ENCODE data around the gene PTGIS. TPM values are rescaled to one million over a fixed set of nuclear protein-coding genes. Genes with fewer than 3 reads are reported as not detected.

The PTGIS gene
- total RNA-seq, 4 donors from 2014 or later: 1.6 to 34.1 (median 8.6) TPM

DNA sequence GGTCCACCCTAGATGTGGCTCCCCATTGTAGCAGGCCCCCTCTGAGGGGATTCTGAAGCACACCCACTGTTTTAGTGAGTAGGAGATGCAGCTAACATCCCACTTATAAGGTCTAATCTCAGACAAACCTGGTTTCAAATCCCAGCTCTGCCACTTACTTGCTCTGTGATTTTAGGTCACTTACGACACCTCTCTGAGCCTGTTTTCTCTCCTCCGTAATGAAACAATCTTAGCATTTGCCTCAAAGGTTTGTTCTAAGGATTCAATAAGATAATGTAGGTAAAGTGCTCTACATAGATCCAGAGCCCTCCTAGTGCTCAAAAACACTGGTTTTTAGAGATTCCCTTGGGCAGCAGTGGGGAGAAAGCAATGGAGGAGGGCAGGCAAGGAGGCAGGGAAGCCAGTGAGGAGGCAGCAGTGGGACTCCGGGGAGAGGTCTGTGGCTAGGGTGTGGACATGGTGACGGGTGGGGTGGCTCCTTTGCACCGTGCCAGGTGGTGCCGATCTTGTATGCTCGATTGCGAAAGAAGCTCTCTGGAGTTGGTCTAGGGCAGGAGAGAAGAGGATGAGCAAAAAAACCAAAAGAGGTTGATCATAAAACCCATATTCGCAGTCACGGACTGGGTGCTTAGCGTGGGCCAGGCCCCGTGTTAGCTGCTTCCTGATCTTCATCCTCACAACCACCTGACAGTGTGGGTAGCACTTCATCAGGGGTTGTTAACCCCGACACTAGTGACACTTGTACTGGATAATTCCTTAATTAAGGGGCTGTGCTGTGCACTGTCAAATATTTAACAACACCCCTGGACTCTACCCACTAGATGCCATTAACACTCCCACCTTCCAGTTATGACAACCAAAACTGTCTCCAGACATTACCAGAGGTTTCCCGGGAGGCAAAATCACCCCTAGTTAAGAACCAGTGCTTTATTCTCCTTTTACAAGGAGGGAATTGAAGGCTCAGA lies 16.8 kb upstream of the PTGIS start:
- no peaks in the 10 kb centered on the region for H3K36me3 ChIP-seq
- peaks cover 0 to 7% (median 6%) of the 10 kb centered on the region in 3 donors for H3K9me3 ChIP-seq
- intact Hi-C loops (cut with DNase I): no loop called here
- peaks cover 0 to 35% (median 0%) of the 10 kb centered on the region in 4 donors for H3K27me3 ChIP-seq
- no peak overlapping the region for H3K4me3 ChIP-seq
- H3K27ac ChIP-seq: peak overlapping the region; percentile 33 to 80 (median 75)
- no peak for DNase-seq
- TF ChIP-seq POLR2A (IDR thresholded peaks at IDR 0.05): no peak
- TF ChIP-seq CTCF (IDR thresholded peaks at IDR 0.05): no peak
- H3K4me1 ChIP-seq: peaks cover 0 to 46% (median 22%) of the 10 kb centered on the region in 3 donors
- WGBS, 2 donors: 67 to 74% methylated on average over 14 of the region's 14 CpGs

GRCh38 chr20:49583669-49584417 lies 15.9 kb upstream of the PTGIS start:
- Histone ChIP-seq H3K4me1 (peaks cover 0 to 54% (median 27%) of the 10 kb centered on the region in 3 donors), H3K4me3 (no peak overlapping the region), H3K27ac (peak overlapping the region; percentile 33 to 80 (median 75)), H3K9me3 (peaks cover 0 to 7% (median 6%) of the 10 kb centered on the region in 3 donors), H3K36me3 (no peaks in the 10 kb centered on the region), H3K27me3 (peaks cover 0 to 42% (median 0%) of the 10 kb centered on the region in 4 donors)
- no peak for TF ChIP-seq POLR2A (IDR thresholded peaks at IDR 0.05)
- TF ChIP-seq CTCF (IDR thresholded peaks at IDR 0.05): no peak
- no peak for DNase-seq
- intact Hi-C loops (cut with DNase I): no loop called here
- 31 to 46% methylated on average over 9 to 11 of the region's 12 CpGs for WGBS, 2 donors

GRCh38 chr20:49583343-49583668 lies 15.4 kb upstream of the PTGIS start:
- peaks cover 0 to 7% (median 6%) of the 10 kb centered on the region in 3 donors for H3K9me3 ChIP-seq
- H3K27ac ChIP-seq: peak overlapping the region in 3 of 4 donors; percentile 32 to 80 (median 79)
- H3K27me3 ChIP-seq: peaks cover 0 to 42% (median 0%) of the 10 kb centered on the region in 4 donors
- no peaks in the 10 kb centered on the region for H3K36me3 ChIP-seq
- 80 to 83% methylated on average over 4 of the region's 4 CpGs for WGBS, 2 donors
- H3K4me1 ChIP-seq: peaks cover 0 to 56% (median 27%) of the 10 kb centered on the region in 3 donors
- TF ChIP-seq CTCF (IDR thresholded peaks at IDR 0.05) (no peak), POLR2A (IDR thresholded peaks at IDR 0.05) (no peak)
- DNase-seq: no peak
- intact Hi-C loops (cut with DNase I): no loop called here
- no peak overlapping the region for H3K4me3 ChIP-seq

DNA sequence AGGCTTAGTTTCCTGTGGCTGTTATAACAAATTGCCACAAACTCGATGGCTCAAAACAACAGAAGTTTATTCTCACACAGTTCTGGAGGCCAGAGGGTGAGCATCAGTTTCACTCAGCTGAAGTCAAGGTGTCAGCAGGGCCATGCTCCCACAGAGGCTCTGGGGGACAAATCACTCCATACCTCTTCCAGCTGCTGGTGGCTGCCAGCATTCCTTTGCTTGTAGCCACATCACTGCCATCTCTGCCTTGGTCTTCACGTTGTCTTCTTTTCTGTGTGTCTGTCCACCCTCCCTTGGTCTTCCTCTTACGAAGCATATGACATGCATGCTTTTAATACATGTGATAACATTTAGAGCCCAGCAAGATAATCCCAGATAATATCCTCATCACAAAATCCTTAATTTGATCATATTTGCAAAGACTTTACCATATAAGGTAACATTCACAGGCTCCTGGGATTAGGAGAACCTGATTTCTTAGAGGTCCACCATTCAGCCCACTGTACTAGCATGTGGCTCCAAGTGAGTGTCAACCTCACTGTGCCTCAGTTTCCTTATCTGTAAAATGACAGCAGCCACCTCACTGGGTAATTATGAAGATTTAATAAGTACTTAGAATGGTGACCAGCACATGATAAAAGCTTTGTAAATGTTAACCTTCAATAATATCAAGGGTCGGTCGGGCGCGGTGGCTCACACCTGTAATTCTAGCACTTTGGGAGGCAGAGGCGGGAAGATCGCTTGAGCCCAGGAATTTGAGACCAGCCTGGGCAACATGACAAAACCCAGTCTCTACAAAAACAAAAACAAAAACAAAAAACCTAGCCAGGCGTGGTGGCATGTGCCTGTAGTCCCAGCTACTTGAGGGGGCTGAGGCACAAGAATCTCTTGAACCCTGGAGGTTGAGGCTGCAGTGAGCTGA lies 14.7 kb upstream of the PTGIS start:
- TF ChIP-seq POLR2A (IDR thresholded peaks at IDR 0.05): no peak
- TF ChIP-seq CTCF (IDR thresholded peaks at IDR 0.05): no peak
- H3K4me3 ChIP-seq: no peak overlapping the region
- DNase-seq: no peak
- H3K36me3 ChIP-seq: no peaks in the 10 kb centered on the region
- H3K27ac ChIP-seq: peak overlapping the region in 3 of 4 donors; percentile 32 to 80 (median 79)
- H3K4me1 ChIP-seq: peaks cover 0 to 52% (median 27%) of the 10 kb centered on the region in 3 donors
- peaks cover 0 to 36% (median 0%) of the 10 kb centered on the region in 4 donors for H3K27me3 ChIP-seq
- intact Hi-C loops (cut with DNase I): no loop called here
- peaks cover 0 to 7% (median 6%) of the 10 kb centered on the region in 3 donors for H3K9me3 ChIP-seq
- 93% methylated on average over 10 of the region's 10 CpGs for WGBS, 2 donors

Measured in esophagus squamous epithelium (tissue), 5 donors.